HEK293 (cell line): ENCODE data around the gene IFT27.

Experiments used
- ZEB2 ChIP-seq: fragments of 450-650 bp; formaldehyde crosslinking; IDR thresholded peaks from 2 replicates; pipeline ENCODE4 v1.5.1; 2016; ENCODE audit warnings: missing biosample characterization, missing genetic modification characterization
- ZNF274 ChIP-seq, 2 experiments: fragments of 200-500 bp in 1 of 2; fragments of 450-650 bp in 1 of 2; sonication (Bioruptor generic) in 1 of 2; formaldehyde crosslinking in 1 of 2; IDR thresholded peaks; 2 replicates each; pipeline versions ENCODE4 v1.5.1 to v1.6.1; 2014 to 2016; ENCODE audit warnings: borderline replicate concordance in 1 of 2, inconsistent platforms in 1 of 2, low read length in 1 of 2, missing biosample characterization in 1 of 2, missing genetic modification characterization in 1 of 2

- TF ChIP-seq ZEB2 (tag by site-specific recombination) (no peak), ZNF274 (IDR thresholded peaks at IDR 0.05; ENCODE audit: low read length) (no peak), ZNF274 (tag by site-specific recombination; IDR thresholded peaks at IDR 0.05; ENCODE audit: borderline replicate concordance) (no peak)
Measured at GRCh38 chr22:36797911-36798673, 22.2 kb upstream of the IFT27 start.
